Left cardiac atrium (tissue), 4 donors: ENCODE data around the gene PSMD1. TPM values are rescaled to one million over a fixed set of nuclear protein-coding genes. Genes with fewer than 3 reads are reported as not detected.
"Not testable (repeated sequence)": the region's sequence is repeated elsewhere in the genome, so short reads cannot be mapped to it uniquely, and the experiment has no call there.

Experiments used
- ATAC-seq, 2 donors: fragments of 200-7000 bp; cut with Tn5 transposase; one replicate each; pipeline ENCODE4 v1.9.1; 2020; ENCODE audit warnings: mild to moderate bottlenecking in 2 of 2, moderate library complexity in 2 of 2
- DNase-seq: peaks from one replicate; pipeline ENCODE4 v3.0.0-alpha.2; 2020
- intact Hi-C, 2 donors: fragments of 100-400 bp; cut with DNase I; formaldehyde crosslinking; loops; one replicate each; pipeline versions ENCODE4 v1.14.1 to v1.15.1; 2022 to 2023
- total RNA-seq, 2 donors: library from RNA; stranded (reverse); fragmentation: NEBNext Ultra II Directional; extraction: Animal tissue kit (Norgen Biotek cat#: 25700); gene quantifications; one replicate each; pipeline ENCODE4 v1.2.1, GENCODE V29; 2021
- donor health status: DM: no; HTN: yes; CAD: no.
- donor health status: DM: no; HTN: yes; CAD: no; lungs with severe emphysema.
- donor health status: DM: yes; HTN: yes; CAD: no.
- donor health status: Dilated cardiomyopathy.

The PSMD1 gene
- total RNA-seq, 2 donors from 2014 or later, result 66.9 to 84.6 TPM

DNA sequence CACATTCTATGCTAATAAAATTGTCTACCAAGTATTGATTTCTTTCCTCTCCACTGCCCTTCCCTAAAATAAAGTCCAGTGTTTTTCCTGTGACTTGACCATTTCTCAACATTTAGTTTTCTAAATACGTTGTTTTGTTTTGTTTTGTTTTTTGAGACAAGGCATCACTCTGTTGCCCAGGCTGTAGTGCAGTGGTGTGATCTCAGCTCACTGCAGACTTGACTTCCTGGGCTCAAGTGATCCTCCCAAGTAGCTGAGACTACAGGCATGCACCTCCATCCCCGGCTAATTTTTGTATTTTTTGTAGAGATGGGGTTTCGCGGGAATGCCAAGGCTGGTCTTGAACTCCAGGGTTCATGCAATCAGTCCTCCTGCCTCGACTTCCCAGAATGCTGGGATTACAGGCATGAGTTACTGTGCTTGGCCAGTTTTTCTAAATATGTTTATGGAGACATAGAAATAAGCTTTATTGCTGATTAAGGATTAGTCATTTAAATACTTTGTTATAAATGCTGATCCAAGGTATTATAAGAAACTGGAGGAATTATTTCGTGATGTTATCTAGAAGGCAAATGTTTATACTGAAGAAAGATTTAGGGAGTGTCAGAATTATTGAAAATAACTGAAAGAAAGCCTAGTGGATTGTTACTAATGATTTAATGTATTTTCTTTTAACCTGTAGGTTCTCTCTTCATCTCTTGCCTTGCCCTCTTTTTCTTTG is 73.8 kb downstream of the PSMD1 start:
- ATAC-seq, result no peak
- intact Hi-C loops, result no loop called here

DNA sequence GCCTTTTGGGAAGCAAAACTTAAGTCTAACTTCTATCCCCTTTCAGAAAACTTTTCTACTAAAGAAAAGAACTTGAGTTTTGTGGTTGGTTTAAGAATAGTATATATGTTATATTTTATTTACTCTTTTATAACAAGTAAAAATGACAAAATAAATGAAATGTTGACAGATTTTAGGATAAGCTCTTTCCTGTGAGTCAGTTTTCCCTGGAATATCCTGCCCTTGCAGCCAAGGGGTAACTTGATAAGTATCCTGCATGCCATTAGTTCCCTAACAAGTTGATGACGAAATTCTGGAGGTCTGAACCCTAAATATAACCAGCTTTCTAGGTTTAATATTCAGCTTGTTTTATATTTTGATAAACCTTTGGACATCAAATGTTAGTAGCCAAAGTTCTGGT is 75.5 kb downstream of the PSMD1 start:
- DNase-seq (no peak), ATAC-seq (no peak)
- intact Hi-C loops, result no loop called here

More for the DNA sequence above, 73.8 kb downstream of the PSMD1 start:
- no peak for DNase-seq

DNA sequence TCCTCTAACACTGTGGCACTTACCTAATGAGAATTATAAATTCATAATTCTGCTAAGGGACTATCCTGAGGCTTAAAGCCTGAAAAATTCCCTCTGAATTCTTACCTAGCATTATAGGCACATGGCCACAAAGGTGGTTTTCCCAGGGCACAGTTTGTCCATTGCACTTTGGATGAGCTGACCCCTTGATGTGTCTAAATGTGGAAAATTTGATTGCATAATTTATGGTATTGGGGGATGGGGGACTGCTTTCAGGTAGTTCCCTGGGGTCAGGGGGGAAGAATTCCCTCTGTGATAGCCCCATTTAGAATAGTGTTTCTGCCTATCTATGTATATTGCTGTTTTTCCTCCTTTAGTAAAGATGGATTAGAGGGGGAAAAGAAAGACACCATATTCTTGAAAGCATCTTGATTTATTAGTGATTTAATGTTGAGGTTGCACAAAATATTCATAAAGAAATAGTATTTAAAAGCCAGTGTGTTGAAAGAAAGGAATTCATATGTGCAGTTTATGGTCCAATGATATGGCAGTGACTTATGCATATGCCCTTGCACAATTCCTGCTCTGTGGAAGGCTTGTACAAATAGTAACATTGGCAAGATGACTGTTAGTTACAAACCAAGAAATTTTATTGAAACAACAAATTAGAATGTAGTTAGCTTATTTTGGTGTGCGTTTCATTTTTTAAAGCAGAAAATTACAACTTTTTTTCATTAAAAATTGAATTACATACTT is 76.9 kb downstream of the PSMD1 start:
- no peak for DNase-seq
- ATAC-seq, result no peak
- intact Hi-C loops, result no loop called here

DNA sequence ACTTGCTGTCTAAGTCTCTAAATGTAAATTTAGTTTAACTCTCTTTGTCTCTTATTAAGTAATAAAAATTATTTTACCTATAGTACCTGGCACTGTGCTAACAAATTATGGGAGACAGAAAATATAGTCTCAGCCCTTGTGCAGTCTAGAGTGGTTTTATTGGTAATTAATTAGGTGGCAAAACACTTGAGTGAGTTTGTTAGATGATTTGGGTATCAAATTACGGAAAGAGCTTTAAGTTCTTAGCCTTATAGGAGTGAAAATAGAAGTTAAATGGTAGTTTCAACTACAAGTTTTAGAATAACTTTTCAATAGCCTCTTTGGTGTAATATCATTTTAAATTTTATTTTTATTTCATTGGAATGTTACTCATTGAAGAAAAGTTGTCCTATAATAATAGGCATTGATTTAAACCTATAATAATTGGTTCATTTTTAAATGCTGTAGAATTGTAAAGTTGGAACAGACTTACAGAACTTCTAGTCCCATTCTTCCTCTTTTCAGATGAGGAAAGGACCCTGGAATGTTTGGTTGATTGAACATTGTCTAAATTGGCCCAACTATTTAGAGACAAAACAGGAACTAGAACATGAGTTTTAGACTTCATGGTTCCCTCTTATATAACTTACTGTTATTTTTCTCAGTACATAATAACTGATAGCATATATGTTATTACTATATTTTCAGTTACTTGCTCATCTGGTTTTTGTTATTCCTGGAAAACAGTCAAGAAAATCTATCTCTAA is 78.4 kb downstream of the PSMD1 start:
- DNase-seq (no peak), ATAC-seq (no peak)
- intact Hi-C loops, result no loop called here

DNA sequence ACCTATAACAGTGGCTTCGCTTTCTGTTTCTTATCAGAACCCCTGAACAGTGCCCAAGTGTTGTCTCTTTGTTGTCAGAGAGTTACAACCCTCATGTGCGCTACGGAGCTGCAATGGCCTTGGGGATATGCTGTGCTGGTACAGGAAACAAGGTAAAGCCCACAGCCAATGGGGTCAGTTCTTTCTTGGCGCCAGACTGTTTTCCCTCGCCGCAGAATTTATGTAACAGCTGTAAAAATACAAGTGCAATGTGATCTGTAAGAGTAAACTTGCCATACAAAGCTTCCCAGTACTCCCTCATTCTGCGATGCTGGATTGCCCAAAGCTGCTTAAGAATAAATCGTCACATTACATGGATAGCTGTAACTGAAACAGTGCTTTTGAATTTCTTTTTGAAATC is 82.0 kb downstream of the PSMD1 start:
- ATAC-seq (peak; percentile 15 to 35), DNase-seq (no peak)
- intact Hi-C loops, result no loop called here

DNA sequence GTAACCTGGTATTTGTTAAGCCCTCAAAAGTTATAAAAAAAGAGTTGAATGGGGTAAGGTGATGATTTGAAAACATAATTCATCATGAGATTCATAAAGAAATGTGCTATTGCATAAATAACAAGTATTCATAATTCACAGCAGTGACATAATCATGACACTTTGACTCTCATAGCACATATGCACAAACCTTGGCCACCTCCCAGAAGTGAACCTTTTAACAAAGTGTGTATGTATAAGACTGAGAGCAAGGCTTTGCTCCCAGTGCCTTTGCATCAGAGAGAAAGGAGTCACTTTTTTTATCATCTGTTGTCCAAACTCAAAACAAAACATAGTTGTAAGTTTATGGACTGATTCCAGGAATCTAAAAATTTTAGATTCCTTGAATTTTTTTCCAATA is 83.1 kb downstream of the PSMD1 start:
- DNase-seq, result no peak
- ATAC-seq, result no peak
- intact Hi-C loops, result no loop called here

DNA sequence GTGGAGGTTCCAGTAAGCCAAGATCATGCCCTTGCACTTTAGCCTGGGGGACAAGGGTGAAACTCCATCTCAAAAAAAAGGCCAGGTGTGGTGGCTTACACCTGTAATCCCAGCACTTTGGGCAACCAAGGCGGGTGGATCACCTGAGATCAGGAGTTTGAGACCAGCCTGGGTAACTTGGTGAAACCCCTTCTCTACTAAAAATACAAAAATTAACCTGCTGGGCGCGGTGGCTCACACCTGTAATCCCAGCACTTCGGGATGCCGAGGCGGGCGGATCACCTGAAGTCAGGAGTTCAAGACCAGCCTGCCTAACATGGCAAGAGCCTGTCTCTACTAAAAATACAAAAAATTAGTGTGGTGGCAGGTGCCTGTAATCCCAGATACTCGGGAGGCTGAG is 84.1 kb downstream of the PSMD1 start:
- not testable (repeated sequence) for ATAC-seq

DNA sequence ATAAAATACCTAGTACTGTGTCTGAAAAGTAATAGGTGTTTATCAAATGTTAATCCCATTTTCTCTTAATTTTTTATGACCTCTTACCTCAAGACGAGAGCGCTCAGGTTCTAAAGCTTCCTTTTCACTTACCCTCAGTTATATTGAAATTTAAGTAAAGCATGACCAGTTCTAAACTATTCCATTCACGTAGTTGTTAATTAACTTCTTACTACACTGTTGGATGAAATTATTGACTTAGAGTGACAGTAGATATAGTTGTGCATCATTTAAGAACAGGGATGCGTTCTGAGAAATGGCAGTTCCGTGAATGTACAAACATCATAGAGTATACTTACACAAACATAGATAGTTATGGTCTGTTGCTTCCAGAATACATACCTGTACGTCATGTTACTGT is 88.2 kb downstream of the PSMD1 start:
- ATAC-seq (no peak), DNase-seq (no peak)
- intact Hi-C loops, result no loop called here

More for the DNA sequence above, 84.1 kb downstream of the PSMD1 start:
- intact Hi-C loops, DNase-seq: not testable (repeated sequence)

DNA sequence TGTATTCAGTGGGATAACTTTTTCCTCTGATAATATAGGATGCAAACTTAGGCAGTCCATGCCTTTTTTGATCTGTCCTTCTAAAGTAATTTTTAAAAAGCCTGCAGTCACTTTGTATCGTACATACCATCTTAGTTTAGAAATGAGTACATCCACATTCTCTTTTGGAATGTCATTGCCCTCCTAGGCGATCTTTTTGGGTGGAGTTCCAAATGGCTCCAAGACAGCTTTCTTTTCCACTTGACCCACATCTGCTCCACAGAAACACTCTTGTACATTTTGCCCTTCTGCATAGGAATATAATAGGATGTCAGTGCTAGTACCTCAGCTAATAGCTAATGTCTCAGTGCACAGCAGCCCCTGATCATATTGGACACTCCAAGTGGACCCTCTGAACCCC is 90.0 kb downstream of the PSMD1 start:
- ATAC-seq (no peak), DNase-seq (no peak)
- intact Hi-C loops, result no loop called here

DNA sequence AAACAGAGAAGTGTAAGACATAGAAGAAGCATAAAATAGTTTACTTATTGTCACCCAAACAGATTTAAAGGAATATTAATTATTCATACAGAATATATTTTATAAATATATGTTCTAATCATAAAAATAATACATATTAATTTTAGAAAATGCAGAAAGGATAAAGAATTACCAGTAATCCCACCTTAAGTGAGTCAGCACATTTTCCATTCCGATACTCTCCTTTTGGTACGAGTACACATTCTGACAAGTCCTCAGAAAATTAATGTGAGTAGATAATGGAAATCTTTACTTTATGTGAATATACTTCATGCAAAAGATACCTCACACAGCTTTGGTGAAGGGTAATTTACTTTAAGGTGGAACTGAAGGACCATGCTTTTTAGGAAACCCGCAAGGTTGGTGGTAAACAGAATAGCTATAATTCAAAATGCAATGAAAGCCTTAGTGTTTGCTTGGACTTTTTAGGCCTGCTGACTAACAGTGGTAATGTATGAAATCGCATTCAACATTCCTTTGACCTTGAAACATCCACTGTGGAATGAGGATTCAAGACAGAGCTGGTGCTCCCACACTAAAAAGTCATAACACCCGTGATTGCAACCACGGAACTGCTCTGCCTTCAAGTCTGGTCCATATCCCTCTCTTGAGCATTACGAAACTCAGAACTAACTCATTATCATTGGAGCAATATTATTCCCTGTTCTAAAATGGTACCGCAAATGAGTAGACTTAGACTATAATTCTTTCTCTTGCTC is 96.3 kb downstream of the PSMD1 start:
- DNase-seq (no peak), ATAC-seq (no peak)
- intact Hi-C loops, result no loop called here

DNA sequence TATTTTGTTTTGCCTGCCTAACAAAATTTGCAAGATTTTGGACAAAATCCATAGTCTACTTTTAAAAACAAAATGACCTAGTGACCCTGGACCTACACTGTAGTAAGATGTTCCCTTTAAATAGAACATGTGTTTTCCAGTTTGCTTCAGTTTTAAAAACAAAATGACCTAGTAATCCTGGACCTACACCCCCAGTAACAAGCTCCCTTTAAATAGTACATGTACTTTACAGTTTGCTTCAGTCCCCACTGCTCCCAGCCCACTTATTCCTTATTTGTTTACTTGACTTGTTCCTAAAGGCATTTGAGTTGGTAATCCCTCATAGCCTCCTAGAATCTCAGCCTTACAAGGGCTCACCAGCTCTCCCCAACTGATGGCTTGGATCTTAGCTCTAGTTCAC is 102.6 kb downstream of the PSMD1 start:
- DNase-seq, result no peak
- intact Hi-C loops, result no loop called here
- ATAC-seq, result no peak

DNA sequence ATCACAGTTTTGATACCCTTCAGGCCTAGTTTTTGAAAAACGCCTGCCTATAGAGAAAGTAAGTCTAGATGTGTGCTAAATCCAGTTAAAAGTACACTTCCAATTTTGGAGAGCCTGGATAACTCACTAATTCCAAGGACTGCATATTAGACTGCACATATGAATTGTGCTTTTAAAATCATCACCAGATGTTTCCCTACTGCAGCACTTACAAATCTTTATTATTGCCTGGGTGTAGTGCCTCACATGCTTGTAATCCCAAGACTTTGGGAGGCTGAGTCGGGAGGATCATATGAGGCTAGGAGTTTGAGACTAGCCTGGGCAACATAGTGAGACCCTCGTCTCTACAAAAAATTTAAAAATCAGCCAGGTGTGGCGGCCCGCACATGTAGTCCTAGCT is 104.0 kb downstream of the PSMD1 start:
- DNase-seq, result no peak
- no peak for ATAC-seq
- intact Hi-C loops, result no loop called here

DNA sequence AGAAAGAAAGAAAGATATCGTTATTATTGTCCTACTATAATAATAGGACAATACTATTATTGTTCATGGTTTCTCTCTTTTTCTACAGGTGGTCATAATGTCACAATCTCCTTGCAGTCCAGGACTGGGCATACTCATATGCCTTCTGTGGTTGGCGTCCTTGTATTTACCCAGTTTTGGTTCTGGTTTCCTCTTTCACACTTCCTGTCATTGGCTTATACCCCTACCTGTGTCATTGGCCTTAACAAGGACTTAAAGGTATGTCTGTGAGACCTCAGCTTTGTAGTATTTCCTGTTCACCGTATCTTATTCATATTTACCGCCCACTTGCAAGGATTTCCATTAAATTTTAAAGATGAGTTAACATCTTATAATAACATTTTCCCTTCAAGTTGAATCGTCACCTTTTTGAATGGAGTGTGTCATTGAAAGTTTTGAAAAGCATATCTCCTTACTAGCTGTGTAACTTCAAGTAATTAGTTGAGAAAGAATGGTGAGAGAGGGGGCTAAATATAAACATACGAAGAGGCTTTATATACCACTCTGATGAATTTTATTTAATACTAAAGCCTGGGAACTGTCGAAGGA is 104.7 kb downstream of the PSMD1 start:
- ATAC-seq (no peak), DNase-seq (no peak)
- intact Hi-C loops, result no loop called here

DNA sequence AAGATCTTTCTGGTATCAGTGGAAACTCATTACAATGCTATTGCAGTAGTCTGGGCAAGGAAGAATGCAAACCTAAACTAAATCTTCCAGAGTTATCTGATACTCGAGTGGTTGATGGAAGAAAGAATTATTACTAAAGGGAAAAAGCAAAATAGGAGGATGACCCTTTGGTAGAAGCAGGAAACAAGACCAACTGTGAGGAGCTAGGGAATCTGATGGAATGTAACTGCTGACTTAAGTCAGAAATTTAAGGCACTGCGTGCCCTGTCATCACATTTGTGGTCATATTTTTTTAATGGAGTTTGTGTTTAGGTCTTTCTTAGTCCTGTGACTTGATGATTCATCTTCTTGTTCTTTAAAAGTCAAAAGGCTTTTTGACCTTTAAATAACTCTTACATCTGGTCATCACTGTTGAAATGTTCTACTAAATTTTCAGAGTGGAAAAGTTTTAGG is 105.2 kb downstream of the PSMD1 start:
- peak; percentile 23 to 80 for ATAC-seq

DNA sequence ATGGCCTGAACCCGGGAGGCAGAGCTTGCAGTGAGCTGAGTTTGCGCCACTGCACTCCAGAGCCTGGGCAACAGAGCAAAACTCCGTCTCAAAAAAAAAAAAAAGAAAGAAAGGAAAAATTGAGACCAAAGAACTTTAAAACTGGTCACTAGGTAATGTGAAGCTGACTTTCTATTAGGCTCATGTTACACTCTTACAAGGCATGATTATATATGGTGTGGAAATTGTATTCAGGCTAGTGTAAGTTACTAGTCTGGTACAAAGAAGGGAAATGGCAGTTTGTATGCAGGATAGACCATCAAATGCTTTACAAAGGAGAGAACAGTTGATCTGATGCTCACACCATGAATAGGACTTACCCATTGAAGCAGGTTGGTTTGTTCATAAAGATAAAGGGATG is 106.3 kb downstream of the PSMD1 start:
- no peak for DNase-seq
- intact Hi-C loops, result no loop called here

More for the DNA sequence above, 105.2 kb downstream of the PSMD1 start:
- intact Hi-C loops, result no loop called here
- DNase-seq, result no peak

DNA sequence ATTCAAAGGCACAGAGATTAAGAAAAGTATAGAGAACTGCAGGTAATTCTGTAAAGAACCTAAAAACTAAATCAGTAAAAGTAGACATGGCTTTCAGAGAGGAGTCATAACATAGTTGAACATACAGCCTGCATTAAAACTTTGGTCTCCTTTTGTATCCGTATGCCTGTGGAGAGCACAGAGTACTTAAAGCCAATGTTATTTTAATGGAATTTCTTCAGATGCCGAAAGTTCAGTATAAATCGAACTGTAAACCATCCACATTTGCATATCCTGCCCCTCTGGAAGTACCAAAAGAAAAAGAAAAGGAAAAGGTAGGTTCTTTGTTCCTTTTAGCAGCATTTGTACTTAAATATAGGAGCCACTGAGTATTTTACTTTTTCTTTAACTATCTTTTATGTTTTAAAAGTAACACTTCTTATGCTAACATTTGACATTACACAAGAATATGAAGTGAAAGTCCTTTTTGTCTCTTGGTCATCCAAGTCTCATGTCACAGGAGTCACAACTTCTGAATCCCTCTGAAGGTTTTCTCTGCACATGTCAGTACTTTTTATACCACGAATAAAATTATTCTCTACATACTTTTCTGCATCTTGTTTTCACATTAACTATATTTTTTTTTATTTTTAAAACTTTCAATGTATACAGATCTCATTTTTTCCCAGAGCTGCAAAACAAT is 106.9 kb downstream of the PSMD1 start:
- ATAC-seq (no peak), DNase-seq (no peak)
- intact Hi-C loops, result no loop called here

More for the DNA sequence above, 106.3 kb downstream of the PSMD1 start:
- no peak for ATAC-seq

DNA sequence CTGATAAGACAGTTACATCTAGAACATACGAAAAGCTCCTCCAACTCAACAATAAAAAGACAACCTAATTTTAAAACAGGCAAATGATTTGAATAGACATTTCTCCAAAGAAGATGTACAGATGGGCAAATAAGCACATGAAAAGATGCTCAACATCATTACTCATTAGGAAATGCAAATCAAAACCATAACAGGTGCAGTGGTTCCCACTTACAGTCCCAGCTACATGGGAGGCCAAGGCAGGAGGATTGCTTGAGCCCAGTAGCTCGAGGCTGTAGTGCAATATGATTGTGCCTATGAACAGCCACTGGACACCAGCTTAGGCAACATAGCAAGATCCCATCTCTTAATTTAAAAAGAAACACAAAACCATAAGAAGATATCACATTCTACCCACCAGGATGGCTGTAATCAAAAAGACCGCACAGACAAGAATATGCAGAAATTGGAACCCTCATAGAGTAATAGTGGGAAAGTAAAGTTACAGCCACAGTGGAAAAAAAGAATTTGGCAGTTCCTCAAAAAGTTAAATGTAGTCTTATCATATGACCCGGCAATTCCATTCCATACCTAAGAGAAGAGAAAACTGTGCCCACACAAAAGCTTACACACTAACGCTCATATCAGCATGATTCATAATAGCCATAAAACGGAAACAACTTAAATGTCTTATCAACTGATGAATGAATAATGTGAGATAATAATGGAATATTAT is 111.2 kb downstream of the PSMD1 start:
- ATAC-seq, result no peak
- DNase-seq, result no peak
- intact Hi-C loops, result no loop called here
